ENCODE results near the gene BTN2A1. TPM values are rescaled to one million over a fixed set of nuclear protein-coding genes. Genes with fewer than 3 reads are reported as not detected.
"Not testable (repeated sequence)": the region's sequence is repeated elsewhere in the genome, so short reads cannot be mapped to it uniquely, and the experiment has no call there.

Gene BTN2A1
- total RNA-seq, 1 donor from 2014 or later, result 15.8 TPM

DNA sequence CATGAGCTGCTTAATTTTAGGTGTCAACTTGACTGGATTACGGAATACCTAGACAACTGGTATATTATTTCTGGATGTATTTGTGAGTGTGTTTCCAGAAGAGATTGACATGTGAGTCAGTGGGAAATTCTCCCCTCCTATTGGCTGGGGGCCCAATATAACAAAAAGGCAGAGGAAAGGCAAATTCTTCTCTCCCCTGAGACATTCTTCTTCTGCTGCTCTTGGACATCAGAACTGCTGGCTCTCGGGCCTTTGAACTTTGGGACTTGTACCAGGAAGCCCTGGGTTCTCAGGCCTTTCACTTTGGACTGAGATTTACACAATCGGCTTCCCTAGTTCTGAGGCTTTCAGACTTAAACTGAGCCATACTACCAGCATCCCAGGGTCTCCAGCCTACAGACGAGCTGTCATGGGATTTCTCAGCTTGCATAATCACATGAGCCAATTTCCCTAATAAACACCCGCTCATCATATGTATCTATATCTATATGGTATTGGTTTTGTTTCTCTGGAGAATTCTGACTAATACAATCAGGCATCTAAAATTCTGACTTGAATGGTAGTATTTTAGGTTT is 25.0 kb upstream of the BTN2A1 start:
- no peak for DNase-seq

GRCh38 chr6:26433680-26434079 is 24.1 kb upstream of the BTN2A1 start:
- DNase-seq, result not testable (repeated sequence)

GRCh38 chr6:26436018-26436417 is 21.7 kb upstream of the BTN2A1 start:
- no peak for DNase-seq

- DNase-seq, result no peak
Observed at GRCh38 chr6:26437550-26437949, 20.2 kb upstream of the BTN2A1 start.

DNA sequence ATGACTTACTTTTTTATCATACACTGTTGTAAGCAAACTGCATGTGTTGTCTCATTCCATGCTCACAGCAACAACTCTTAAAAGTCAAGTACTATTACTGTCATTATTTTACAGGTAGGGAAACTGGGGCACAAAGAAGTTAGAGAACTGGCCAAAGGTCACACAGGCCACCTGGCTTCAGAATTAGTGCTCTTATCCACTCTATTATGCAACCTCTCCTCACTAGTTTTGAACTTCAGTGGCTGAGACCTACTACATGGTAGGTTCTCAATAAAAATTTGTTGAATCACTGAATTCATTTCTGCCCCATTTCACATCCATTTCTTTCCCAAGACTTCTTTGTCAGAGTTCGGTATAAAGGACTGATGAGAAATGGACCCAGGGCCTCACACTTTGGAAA is 19.8 kb upstream of the BTN2A1 start:
- no peak for DNase-seq

DNA sequence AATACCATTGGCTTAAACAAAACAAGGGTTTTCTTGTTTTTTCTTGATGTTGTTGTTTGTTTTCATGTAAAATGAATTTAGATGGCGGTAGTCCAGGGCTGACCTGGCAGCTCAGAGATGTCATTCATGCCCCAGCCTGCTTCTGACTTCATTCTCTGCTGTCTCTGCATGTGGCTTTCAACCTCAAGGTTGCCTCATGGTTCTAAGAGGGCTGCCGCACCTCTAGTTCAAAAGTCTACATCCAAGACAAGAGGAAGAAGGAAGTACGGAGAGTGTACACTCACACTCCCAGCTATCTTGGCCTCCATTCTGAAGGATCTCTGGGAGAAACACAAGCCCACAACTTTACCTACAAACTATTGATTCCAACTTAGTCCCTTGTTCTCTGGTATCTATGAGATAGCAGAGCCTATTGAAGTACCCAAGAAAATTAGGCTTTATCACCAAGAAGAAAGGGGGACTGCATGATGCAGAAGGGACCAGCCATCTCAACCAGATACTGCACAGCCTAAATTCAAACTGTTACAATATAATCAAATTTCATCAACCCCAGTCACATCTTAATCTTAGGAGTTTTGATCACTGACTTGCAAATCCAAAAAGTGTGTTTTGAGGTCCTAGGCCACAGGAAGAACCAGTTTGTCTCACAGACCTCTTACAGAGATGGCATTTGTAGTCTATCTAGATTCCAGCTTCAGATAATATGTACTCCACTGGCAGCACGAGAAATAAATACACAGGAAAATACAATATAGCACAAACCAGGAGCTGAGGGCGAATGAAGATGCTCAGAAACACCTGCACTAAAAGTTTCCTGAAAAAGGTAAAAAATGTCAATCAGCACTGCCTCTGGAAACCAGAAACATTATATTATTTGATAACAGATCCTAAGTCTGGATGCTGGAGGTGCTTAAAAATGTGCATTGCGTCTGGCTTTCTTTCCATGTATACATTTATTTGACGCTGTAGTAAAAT is 18.3 kb upstream of the BTN2A1 start:
- no peak for DNase-seq

DNA sequence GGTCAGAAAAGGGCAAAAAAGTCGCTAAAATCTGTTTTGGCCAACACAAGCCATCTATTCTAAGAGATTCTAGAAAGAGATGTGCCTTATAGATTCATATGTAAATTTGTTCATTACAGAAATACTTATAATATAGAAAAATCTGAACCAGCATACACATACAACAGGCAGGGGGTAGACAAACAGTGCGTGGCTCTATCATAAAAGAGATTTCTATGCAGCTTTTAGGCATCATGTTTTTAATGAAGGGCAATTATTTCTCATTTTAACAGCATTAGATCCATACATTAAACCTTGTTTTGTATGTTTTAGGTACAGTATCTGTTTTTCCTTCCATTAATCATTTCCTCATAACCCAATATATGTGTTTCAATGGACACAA is 16.8 kb upstream of the BTN2A1 start:
- no peak for DNase-seq

DNA sequence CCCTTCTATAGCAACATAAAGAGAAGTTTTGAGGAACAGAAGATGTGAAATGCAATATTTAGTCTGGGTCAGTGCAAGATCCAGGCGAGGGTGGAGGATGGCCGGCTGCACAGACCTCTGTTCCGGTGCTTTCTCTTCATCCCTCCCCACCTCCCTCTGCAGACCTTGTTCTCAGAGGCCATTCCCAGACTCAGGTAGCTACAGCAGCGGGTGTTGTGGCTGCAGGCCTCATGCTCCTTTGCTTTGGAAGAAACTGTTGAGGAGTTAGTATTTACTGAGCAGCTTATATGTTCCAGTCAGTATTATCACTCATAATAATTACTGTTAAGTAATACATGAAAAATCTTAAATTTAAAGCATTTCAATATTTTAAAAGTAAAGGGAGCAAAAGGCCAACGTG is 15.8 kb upstream of the BTN2A1 start:
- DNase-seq, result no peak

- DNase-seq, result no peak
Observed at GRCh38 chr6:26445934-26446667, 11.7 kb upstream of the BTN2A1 start.

DNA sequence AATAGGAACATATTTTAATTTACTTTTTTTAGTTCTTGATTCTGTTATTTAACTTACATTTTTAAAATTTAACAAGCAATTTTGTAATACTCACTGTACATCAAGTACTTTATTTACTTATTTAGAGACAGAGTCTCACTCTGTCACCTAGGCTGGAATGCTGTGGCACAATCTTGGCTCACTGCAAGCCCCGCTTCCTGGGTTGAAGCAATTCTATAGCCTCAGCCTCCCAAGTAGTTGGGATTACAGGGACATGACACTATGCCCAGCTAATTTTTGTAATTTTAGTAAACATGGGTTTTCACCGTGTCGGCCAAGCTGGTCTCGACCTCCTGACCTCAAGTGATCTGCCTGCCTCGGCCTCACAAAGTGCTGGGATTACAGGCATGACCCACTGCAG is 10.5 kb upstream of the BTN2A1 start:
- no peak for DNase-seq

DNA sequence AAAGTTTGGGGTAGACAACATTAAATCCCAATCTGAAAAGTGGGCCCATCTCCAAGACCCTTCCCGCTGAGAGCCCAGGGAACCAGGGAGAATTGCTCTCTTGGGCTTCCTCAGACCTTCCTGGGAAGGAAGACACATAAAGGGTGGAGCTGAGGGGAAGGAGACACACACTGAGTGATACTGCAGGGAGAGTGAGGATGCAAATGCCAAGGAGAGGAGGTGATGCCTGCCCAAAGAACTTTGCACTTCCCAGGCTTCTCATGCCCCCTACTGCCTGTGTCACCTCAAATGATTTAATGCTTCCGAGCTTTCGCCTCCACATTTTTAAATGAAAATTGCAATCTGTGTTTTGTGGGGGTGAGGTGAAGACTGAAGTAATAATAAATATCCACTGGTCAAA is 7.5 kb upstream of the BTN2A1 start:
- no peak for DNase-seq

DNA sequence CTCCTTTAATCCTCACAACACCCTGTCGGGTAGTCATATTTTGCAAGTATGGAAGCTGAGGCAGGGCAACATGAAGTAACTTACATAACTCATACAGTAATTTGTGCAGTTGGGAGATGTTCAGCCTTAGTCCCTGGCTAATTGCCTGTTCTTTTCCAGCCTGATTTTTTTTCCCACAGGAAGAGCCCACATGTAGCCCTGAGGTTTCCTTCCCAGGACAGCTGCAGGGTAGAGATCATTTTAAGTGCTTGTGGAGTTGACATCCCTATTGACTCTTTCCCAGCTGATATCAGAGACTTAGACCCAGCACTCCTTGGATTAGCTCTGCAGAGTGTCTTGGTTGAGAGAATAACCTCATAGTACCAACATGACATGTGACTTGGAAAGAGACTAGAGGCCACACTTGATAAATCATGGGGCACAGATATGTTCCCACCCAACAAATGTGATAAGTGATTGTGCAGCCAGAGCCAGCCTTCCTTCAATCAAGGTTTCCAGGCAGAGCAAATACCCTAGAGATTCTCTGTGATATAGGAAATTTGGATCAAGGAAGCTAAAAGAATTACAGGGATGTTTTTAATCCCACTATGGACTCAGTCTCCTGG is 5.0 kb upstream of the BTN2A1 start:
- DNase-seq, result no peak

GRCh38 chr6:26454631-26455030 is 3.1 kb upstream of the BTN2A1 start:
- no peak for DNase-seq

- no peak for DNase-seq
Observed at GRCh38 chr6:26455357-26455970, 2.3 kb upstream of the BTN2A1 start.

- DNase-seq, result no peak
Observed at GRCh38 chr6:26457264-26457805, 420 bp upstream of the BTN2A1 start.

DNA sequence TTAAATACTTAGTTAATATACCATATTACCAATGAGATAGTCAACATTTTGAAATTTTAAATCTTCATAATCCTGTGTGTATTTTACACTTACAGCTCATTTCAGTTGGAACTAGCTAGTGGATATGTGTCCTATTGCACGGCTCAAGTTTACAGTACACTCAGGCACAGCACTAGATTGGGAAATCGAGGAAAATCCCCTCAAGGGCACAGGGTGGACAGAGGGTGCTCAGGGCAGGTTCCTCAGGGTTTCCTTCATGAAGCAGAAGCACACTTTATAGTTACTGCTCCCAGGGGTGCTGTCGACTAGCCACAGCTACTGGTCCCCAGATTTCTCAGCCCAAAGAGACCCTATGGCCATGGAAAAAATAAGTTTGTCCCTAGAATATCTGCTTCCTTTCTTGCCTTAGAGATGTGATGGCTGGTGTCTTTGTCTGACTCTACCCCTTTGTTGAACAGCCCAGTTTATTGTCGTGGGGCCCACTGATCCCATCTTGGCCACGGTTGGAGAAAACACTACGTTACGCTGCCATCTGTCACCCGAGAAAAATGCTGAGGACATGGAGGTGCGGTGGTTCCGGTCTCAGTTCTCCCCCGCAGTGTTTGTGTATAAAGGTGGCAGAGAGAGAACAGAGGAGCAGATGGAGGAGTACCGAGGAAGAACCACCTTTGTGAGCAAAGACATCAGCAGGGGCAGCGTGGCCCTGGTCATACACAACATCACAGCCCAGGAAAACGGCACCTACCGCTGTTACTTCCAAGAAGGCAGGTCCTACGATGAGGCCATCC is 1.5 kb downstream of the BTN2A1 start:
- DNase-seq, result no peak

GRCh38 chr6:26461353-26461752 is 3.6 kb downstream of the BTN2A1 start:
- not testable (repeated sequence) for DNase-seq

GRCh38 chr6:26464014-26464413 is 6.3 kb downstream of the BTN2A1 start:
- DNase-seq, result no peak

GRCh38 chr6:26464416-26465131 is 6.8 kb downstream of the BTN2A1 start:
- no peak for DNase-seq

- DNase-seq, result no peak
Observed at GRCh38 chr6:26465776-26466175, 8.0 kb downstream of the BTN2A1 start.

Data from tongue (tissue), 2 donors.